Neural progenitor cell (in vitro differentiated cells): ENCODE results near the gene RSL1D1.

Experiments
- CTCF ChIP-seq: fragments of 200-600 bp; sonication (generic); IDR thresholded peaks from 2 replicates; pipeline ENCODE4 v1.5.1; 2017; ENCODE audit warnings: antibody characterized with exemption, mild to moderate bottlenecking
- EZH2phosphoT487 ChIP-seq: fragments of 200-600 bp; sonication (generic); IDR thresholded peaks from 2 replicates; pipeline ENCODE4 v1.6.1; 2017; ENCODE audit warnings: antibody characterized with exemption

DNA sequence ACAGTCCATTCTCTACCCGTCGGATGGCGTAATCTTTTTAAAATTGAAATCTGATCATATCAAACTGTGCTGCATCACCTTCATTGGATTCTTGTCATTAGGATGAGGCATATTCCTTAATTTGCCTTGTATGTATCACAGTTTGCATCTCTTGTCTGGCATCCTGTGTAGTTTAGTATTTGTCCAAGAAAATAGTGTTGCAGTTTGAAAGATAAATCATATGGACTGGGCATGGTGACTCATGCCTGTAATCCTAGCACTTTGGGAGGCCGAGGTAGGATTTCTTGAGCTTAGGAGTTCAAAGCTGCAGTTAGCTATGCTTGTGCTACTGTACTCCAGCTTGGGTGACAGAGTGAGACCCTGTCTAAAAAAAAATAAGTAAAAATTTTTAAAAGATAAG, 5.8 kb upstream of the RSL1D1 start:
- TF ChIP-seq CTCF (no peak), EZH2phosphoT487 (no peak)
